Neural cell (in vitro differentiated cells): Measurements from ENCODE around the gene DNAJB1. TPM values are rescaled to one million over a fixed set of nuclear protein-coding genes. Genes with fewer than 3 reads are reported as not detected.

Experiments
- H2AFZ ChIP-seq: fragments of 200-600, 300-800 bp; sonication (generic), shearing (Covaris generic); 2 replicates; pipeline ENCODE4 v1.6.0; 2014; ENCODE audit warnings: low read depth, mild to moderate bottlenecking, antibody characterized with exemption, low read length, moderate library complexity
- H3F3A ChIP-seq: fragments of 200-600 bp; shearing (Covaris generic); 2 replicates; pipeline ENCODE4 v1.6.1; 2016; ENCODE audit warnings: mild to moderate bottlenecking, moderate library complexity, mixed read lengths, antibody characterized with exemption, low read length; ENCODE audit not compliant: insufficient read depth, poor library complexity, severe bottlenecking
- H3K27ac ChIP-seq: fragments of 200-600, 300-800 bp; sonication (generic), shearing (Covaris generic); 2 replicates; pipeline ENCODE4 v1.5.1; 2014; ENCODE audit warnings: mild to moderate bottlenecking, low read length, moderate library complexity
- H3K27me3 ChIP-seq: fragments of 300-800, 200-600 bp; sonication (generic), shearing (Covaris generic); 2 replicates; pipeline ENCODE4 v1.6.0; 2014; ENCODE audit warnings: mild to moderate bottlenecking, low read depth, low read length, moderate library complexity; ENCODE audit not compliant: insufficient read depth
- H3K36me3 ChIP-seq: fragments of 300-800, 200-600 bp; sonication (generic), shearing (Covaris generic); 2 replicates; pipeline ENCODE4 v1.5.1; 2014; ENCODE audit warnings: mild to moderate bottlenecking, antibody characterized with exemption, low read length, moderate library complexity; ENCODE audit not compliant: insufficient read depth
- H3K4me2 ChIP-seq: fragments of 300-800, 200-600 bp; sonication (generic), shearing (Covaris generic); 2 replicates; pipeline ENCODE4 v1.6.0; 2014; ENCODE audit warnings: mild to moderate bottlenecking, low read length
- H3K4me3 ChIP-seq: fragments of 300-800, 200-600 bp; sonication (generic), shearing (Covaris generic); 2 replicates; pipeline ENCODE4 v1.5.1; 2014; ENCODE audit warnings: mild to moderate bottlenecking, low read length, moderate library complexity
- H3K79me2 ChIP-seq: fragments of 200-600 bp; shearing (Covaris generic); replicated peaks from 2 replicates; pipeline ENCODE4 v1.6.0; 2014; ENCODE audit warnings: mild to moderate bottlenecking, low read length, moderate library complexity; ENCODE audit not compliant: insufficient read depth
- H3K9ac ChIP-seq: fragments of 300-800, 200-600 bp; sonication (generic), shearing (Covaris generic); 2 replicates; pipeline ENCODE4 v1.6.1; 2016; ENCODE audit warnings: mild to moderate bottlenecking, low read length, mixed read lengths
- H3K9me2 ChIP-seq: fragments of 200-600 bp; shearing (Covaris generic); 2 replicates; pipeline ENCODE4 v1.6.1; 2016; ENCODE audit warnings: mild to moderate bottlenecking, low read length, mixed read lengths; ENCODE audit not compliant: insufficient read depth
- H3K9me3 ChIP-seq: fragments of 200-600, 300-800 bp; sonication (generic), shearing (Covaris generic); 2 replicates; pipeline ENCODE4 v1.6.1; 2016; ENCODE audit warnings: mild to moderate bottlenecking, mixed run types, low read length, moderate library complexity, mixed read lengths
- H4K20me1 ChIP-seq: fragments of 200-600 bp; shearing (Covaris generic); 2 replicates; pipeline ENCODE4 v1.6.1; 2016; ENCODE audit warnings: mild to moderate bottlenecking, mixed run types; ENCODE audit not compliant: insufficient read depth
- EP300 ChIP-seq: fragments of 450-650 bp; conservative IDR thresholded peaks from 2 replicates; pipeline ENCODE4 v1.6.1; 2014; ENCODE audit warnings: antibody characterized with exemption, mild to moderate bottlenecking, moderate library complexity; ENCODE audit not compliant: poor library complexity, severe bottlenecking
- EZH2 ChIP-seq: fragments of 200-600, 300-800 bp; shearing (Covaris generic), sonication (generic); IDR thresholded peaks from 2 replicates; pipeline ENCODE4 v1.6.1; 2014; ENCODE audit warnings: antibody characterized with exemption, low read length, borderline replicate concordance, mild to moderate bottlenecking; ENCODE audit not compliant: insufficient read depth, poor library complexity, severe bottlenecking
- MXI1 ChIP-seq: fragments of 450-650 bp; conservative IDR thresholded peaks from 2 replicates; pipeline ENCODE4 v1.6.1; 2014; ENCODE audit warnings: antibody characterized with exemption, mild to moderate bottlenecking; ENCODE audit not compliant: poor library complexity, severe bottlenecking
- POLR2AphosphoS5 ChIP-seq: IDR thresholded peaks from 2 replicates; pipeline ENCODE4 v1.6.1; 2012
- RAD21 ChIP-seq: fragments of 450-650 bp; conservative IDR thresholded peaks from 2 replicates; pipeline ENCODE4 v1.6.1; 2014; ENCODE audit warnings: antibody characterized with exemption, mild to moderate bottlenecking, moderate library complexity
- SMC3 ChIP-seq: fragments of 450-650 bp; conservative IDR thresholded peaks from 2 replicates; pipeline ENCODE4 v1.6.1; 2014; ENCODE audit warnings: antibody characterized with exemption, mild to moderate bottlenecking, moderate library complexity; ENCODE audit not compliant: poor library complexity
- TAF1 ChIP-seq: IDR thresholded peaks from 2 replicates; pipeline ENCODE4 v1.6.1; 2012; ENCODE audit warnings: low read depth
- polyA plus RNA-seq: library from polyadenylated mRNA; depleted of rRNA; stranded (reverse); fragments of >200 nt; gene quantifications from 2 replicates; pipeline ENCODE4 v1.2.3, GENCODE V29; 2014
- TF ChIP-seq, protein P1 (sequence below): fragments of 450-650 bp; IDR thresholded peaks from 2 replicates; pipeline ENCODE4 v1.5.1; 2014; ENCODE audit warnings: antibody characterized with exemption, mild to moderate bottlenecking, moderate library complexity; ENCODE audit not compliant: poor library complexity, severe bottlenecking
- TF ChIP-seq, protein P2 (sequence below): IDR thresholded peaks from 2 replicates; pipeline ENCODE4 v1.6.1; 2012; ENCODE audit warnings: borderline replicate concordance

Gene DNAJB1
- polyA plus RNA-seq, 1 donor from 2014 or later: 64.6 TPM

DNA sequence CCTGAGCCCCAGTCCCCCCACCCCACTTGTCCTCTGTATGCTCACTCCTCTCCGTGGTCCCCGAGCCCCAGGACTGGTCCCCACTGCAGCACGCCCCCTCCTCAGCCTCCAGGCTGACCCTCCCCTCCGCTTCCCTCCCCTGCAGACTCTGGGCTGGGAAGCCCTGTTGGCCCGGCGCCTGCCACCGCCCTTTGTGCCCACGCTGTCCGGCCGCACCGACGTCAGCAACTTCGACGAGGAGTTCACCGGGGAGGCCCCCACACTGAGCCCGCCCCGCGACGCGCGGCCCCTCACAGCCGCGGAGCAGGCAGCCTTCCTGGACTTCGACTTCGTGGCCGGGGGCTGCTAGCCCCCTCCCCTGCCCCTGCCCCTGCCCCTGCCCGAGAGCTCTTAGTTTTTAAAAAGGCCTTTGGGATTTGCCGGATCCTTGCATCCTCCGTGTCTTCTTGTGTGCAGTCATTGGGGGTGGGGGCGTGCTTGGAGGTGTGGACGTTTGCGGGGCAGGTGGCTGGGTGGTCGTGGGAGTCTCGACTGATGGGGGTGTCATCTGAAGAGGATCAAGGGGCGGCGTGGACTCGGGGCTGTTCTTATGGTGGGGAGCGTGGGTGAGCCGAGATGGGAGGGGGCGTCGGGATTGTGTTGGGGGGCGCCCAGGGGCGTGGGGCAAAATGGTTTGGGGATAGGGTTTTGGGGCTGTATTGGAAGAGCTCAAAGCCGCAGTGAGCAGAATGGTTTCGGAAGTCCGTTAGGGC, 46.6 kb downstream of the DNAJB1 start:
- H3K9me3 ChIP-seq: no peaks in the 10 kb centered on the region
- H3K27ac ChIP-seq: no peak overlapping the region
- no peak overlapping the region for H2AFZ ChIP-seq
- no peaks in the 10 kb centered on the region for H3K27me3 ChIP-seq
- H3K79me2 ChIP-seq: no peaks in the 10 kb centered on the region
- H3K4me3 ChIP-seq: no peak overlapping the region
- no peak overlapping the region for H3K4me2 ChIP-seq
- H3K9ac ChIP-seq: no peak overlapping the region
- H3K36me3 ChIP-seq: no peaks in the 10 kb centered on the region
- TF ChIP-seq EP300 (no peak), TAF1 (no peak), RAD21 (no peak), EZH2 (no peak), SMC3 (no peak), POLR2AphosphoS5 (no peak), MXI1 (no peak)
- TF ChIP-seq, protein P1, sequence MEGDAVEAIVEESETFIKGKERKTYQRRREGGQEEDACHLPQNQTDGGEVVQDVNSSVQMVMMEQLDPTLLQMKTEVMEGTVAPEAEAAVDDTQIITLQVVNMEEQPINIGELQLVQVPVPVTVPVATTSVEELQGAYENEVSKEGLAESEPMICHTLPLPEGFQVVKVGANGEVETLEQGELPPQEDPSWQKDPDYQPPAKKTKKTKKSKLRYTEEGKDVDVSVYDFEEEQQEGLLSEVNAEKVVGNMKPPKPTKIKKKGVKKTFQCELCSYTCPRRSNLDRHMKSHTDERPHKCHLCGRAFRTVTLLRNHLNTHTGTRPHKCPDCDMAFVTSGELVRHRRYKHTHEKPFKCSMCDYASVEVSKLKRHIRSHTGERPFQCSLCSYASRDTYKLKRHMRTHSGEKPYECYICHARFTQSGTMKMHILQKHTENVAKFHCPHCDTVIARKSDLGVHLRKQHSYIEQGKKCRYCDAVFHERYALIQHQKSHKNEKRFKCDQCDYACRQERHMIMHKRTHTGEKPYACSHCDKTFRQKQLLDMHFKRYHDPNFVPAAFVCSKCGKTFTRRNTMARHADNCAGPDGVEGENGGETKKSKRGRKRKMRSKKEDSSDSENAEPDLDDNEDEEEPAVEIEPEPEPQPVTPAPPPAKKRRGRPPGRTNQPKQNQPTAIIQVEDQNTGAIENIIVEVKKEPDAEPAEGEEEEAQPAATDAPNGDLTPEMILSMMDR: no peak
- TF ChIP-seq, protein P2, sequence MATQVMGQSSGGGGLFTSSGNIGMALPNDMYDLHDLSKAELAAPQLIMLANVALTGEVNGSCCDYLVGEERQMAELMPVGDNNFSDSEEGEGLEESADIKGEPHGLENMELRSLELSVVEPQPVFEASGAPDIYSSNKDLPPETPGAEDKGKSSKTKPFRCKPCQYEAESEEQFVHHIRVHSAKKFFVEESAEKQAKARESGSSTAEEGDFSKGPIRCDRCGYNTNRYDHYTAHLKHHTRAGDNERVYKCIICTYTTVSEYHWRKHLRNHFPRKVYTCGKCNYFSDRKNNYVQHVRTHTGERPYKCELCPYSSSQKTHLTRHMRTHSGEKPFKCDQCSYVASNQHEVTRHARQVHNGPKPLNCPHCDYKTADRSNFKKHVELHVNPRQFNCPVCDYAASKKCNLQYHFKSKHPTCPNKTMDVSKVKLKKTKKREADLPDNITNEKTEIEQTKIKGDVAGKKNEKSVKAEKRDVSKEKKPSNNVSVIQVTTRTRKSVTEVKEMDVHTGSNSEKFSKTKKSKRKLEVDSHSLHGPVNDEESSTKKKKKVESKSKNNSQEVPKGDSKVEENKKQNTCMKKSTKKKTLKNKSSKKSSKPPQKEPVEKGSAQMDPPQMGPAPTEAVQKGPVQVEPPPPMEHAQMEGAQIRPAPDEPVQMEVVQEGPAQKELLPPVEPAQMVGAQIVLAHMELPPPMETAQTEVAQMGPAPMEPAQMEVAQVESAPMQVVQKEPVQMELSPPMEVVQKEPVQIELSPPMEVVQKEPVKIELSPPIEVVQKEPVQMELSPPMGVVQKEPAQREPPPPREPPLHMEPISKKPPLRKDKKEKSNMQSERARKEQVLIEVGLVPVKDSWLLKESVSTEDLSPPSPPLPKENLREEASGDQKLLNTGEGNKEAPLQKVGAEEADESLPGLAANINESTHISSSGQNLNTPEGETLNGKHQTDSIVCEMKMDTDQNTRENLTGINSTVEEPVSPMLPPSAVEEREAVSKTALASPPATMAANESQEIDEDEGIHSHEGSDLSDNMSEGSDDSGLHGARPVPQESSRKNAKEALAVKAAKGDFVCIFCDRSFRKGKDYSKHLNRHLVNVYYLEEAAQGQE: no peak
- H3F3A ChIP-seq: no peaks in the 10 kb centered on the region
- no peaks in the 10 kb centered on the region for H4K20me1 ChIP-seq
- no peaks in the 10 kb centered on the region for H3K9me2 ChIP-seq

DNA sequence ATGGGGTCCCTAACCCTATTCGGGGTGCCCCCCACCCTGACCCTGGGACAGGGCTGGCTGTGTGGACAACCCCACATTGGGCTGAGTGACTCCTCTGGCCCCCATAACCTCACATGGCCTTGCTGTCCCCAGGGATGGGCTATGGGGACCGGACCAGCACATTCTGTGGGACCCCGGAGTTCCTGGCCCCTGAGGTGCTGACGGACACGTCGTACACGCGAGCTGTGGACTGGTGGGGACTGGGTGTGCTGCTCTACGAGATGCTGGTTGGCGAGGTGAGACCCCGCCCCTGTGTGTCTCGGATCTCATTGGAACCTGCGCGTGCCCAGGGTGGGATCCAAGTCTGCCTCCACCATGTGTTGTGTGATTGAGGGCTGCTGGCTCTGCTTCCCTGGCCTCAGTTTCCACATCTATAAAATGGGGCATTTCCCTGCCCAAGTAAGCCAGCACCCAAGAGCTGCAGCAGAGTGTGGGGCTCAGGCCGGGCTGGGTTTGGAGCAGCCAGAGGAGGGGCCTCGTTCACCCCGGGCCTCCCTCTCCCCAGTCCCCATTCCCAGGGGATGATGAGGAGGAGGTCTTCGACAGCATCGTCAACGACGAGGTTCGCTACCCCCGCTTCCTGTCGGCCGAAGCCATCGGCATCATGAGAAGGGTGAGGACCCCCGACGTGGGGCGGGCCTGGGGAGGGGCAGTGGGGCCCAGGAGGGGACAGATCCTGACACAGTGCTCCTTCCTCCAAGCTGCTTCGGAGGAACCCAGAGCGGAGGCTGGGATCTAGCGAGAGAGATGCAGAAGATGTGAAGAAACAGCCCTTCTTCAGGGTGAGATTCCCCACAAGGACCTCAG, 47.9 kb downstream of the DNAJB1 start:
- TF ChIP-seq MXI1 (no peak), TAF1 (no peak), RAD21 (no peak), POLR2AphosphoS5 (no peak)
- TF ChIP-seq, protein P2: no peak
- H3K36me3 ChIP-seq: no peaks in the 10 kb centered on the region
- no peak overlapping the region for H3K4me2 ChIP-seq
- H2AFZ ChIP-seq: no peak overlapping the region
- H3K27me3 ChIP-seq: no peaks in the 10 kb centered on the region
- H4K20me1 ChIP-seq: no peaks in the 10 kb centered on the region
- no peaks in the 10 kb centered on the region for H3K9me3 ChIP-seq
- no peak overlapping the region for H3K9ac ChIP-seq
- H3K79me2 ChIP-seq: no peaks in the 10 kb centered on the region
- no peaks in the 10 kb centered on the region for H3K9me2 ChIP-seq
- H3K27ac ChIP-seq: no peak overlapping the region
- no peaks in the 10 kb centered on the region for H3F3A ChIP-seq
- H3K4me3 ChIP-seq: no peak overlapping the region
